ENCODE measurements around the gene CYBB.

DNA sequence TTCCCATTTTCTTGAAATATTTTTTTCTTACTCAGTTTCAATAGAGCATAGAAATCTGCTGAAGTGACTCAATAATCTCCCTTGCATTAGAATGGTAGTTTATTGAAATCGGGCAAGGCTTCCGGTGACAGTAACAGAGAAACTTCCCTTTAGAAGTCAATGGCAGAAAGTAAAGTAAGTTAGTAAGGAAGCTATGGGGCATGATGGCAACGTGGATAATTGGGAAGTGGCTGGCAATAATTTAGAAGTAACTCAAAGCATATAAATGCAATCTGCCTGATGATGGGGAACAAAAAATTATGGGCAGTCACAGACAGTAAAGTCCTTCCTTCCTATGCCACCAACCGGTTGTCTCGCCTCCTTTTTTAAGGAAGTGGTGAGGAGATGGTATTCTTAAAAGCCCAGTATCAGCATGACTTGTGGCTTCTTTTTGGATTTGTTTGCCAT lies 7.6 kb downstream of the CYBB start:
- TF ChIP-seq, protein P1, sequence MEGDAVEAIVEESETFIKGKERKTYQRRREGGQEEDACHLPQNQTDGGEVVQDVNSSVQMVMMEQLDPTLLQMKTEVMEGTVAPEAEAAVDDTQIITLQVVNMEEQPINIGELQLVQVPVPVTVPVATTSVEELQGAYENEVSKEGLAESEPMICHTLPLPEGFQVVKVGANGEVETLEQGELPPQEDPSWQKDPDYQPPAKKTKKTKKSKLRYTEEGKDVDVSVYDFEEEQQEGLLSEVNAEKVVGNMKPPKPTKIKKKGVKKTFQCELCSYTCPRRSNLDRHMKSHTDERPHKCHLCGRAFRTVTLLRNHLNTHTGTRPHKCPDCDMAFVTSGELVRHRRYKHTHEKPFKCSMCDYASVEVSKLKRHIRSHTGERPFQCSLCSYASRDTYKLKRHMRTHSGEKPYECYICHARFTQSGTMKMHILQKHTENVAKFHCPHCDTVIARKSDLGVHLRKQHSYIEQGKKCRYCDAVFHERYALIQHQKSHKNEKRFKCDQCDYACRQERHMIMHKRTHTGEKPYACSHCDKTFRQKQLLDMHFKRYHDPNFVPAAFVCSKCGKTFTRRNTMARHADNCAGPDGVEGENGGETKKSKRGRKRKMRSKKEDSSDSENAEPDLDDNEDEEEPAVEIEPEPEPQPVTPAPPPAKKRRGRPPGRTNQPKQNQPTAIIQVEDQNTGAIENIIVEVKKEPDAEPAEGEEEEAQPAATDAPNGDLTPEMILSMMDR (IDR thresholded peaks at IDR 0.05): no peak
- TF ChIP-seq POLR2A (IDR thresholded peaks at IDR 0.05): no peak

Measured in uterus (tissue), 2 donors.